NCI-H146 (cell line): ENCODE measurements around the gene PDE1C.

ENCODE experiments used
- DNase-seq: peaks from one replicate; lab custom pipeline; 2025; lab: John Stamatoyannopoulos, UW

Gene PDE1C

DNA sequence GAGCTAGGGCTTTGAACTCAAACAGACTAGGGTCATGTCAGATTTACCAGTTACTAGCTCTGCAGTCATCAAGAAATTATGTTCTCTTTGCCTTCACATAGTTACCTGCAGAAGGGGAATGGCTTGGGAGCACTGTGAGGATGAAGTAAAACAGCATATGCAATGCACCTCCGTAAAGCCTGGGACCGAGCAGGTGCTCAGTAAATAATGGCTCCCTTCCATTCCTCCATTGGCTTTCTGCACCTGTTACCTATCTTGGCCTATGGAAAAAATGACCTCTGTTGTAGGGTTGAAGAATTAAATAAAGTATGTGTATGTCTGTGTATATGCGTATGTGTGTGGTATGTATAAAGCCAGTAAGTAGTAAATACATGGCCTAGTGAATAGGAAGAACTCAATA is 78.8 kb downstream of the PDE1C start:
- DNase-seq: no peak

DNA sequence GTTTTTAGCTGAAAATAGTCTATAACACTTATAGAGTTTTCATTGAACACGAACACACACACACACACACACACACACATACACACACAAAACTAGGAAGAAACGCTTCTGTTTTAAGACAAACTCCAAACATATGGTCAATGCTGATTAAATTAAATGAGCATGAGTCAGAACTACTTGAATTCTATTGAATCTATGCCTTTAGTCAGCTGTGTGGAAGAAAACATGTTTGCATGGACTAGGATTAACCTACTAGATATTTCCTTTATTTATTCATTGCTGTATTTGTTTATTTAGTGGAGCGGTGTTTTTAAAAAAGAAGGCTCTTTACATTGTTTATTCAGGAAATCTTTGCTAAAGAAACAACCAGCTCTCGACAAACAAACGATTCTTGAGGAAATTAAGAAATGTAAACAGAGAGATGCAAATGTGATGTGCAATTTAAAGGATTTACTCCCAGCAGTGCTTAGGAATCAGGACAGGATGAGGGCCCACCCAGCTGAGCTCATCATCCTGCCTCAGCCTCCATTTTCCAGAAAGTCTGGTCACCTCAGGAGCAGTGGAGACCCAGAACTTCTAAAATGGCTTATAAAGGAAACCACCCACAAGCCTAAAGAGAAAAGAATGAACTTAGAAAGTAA is 83.2 kb downstream of the PDE1C start:
- no peak for DNase-seq

DNA sequence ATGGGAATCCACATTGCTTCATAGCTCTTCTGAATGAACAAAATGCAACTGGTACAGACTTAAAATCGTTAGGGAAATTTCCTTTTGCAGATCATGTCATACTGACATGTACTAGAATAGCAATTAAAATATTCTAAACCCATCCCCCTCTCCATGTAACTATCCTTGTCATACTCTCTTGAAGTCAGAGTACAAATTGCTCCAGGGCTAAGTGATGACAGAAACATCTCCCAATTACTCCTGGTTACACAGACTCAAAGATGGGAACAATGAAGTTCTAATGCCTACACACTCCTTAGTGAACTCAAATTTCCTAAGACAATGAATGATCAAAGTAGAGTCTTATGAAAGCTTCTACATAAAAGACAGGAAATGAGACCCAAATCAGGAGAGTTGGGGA is 87.2 kb downstream of the PDE1C start:
- DNase-seq: no peak

DNA sequence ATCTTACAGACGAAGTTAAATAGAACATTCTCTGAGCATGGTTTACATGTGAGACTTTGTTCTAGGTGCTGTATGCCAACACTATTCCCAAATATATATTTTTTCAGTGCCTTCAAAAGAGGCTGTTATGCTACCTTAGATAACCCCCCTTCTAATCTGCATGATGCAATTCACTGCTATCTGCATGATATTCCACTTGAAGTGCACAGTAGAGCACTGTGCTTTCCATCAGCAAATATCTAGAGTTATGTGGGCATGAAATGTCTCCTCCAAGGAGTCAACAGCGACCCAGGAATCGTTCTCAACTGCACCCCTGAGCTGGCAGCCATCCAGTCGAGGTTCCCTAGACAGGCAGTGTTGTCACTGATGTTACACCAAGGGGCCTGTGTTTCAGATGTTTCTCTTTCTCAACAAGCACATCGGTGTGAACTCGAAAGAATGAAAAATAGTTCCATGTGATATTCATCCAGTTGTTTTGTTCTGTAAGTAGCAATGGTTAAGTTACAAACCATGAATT is 88.3 kb downstream of the PDE1C start:
- no peak for DNase-seq

DNA sequence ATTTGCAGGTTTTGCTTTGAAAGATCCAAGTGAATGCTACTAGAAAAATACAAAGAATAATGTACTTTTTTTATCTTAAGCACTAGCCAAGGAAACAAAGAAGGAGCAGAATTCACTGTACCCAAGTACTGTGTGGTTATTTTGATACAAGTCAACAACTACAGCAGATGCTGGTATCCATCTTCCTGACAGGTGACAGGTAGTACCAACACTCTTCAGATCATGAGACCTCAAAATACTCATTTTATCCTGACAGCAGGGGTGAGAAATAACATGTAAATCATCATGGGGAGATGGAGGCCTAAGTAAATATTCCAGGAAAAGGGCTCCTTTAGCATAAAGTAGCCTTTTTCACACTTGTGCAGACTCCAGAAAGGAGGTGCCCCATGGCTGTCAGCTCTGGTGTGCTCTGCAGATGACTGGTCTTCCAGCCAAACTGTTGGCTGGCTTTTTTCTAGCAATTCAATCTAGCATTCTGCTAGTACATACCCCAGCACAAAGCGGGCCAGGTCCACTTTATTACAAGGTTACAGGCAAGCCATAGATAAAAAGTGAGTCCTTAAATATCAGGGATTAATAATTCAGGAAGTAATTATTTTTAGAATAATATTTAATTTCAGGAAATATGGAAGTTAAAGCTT is 90.4 kb downstream of the PDE1C start:
- no peak for DNase-seq

DNA sequence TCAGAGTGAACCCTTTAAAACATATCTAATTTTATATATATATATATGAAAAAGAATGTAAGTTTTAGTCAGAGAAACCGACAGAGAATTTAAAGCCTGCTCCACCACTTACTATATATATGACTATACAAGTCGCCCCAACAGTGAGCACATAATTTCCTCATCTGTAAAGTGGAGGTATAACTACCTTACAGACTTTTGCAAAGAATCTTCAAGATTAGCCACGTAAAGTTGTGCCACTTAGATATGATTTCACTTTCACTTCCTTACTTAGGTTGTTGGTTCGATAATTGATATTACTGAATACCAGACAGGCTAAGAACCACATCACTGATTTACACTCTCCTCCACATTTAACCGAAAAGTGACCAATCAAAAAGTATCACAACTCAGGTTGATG is 94.7 kb downstream of the PDE1C start:
- DNase-seq: no peak

DNA sequence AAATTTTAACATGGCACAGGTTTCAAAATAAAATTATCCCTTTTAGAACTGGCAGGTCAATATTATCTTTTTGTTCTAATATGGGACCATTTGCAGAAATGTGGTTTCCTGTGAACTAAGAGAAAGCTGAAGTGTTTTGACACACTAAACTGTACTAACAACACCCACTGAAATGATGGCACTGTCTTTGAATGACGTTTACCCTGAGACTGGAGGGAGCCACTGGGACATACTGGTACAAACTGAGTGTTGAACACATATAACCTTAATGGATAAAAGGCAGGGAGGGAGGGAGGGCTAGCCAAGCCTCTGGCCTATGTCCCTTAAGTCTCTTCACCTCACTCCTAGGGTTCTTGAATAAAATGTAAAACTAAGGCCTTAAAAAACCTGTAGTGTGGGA is 95.9 kb downstream of the PDE1C start:
- DNase-seq: no peak

DNA sequence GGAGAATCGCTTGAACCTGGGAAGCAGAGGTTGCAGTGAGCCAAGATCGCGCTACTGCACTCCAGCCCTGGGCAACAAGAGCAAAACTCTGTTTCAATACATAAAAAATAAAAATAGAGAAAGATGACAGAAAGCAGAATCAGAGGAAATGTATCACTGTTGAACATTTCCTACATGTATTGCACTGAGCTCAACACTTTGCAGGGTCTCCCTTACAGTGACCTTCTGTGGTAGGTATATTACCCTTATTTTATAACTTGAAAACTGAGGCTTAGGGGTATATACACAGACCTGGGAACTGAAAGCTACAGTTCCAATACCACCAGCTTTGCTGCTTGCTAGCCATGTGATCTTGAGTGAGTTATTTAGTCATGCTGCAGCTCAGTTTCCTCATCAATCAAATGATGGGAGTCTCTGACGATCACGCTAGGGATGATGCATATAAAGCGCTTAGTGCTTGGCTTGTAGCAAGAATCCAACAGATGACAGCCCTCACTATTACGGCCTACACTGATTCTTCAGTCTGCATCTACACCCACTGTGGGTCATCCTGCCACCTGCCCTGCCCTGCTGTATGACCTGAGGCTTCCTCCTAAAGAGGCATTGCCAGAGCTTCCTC is 99.0 kb downstream of the PDE1C start:
- DNase-seq: no peak

DNA sequence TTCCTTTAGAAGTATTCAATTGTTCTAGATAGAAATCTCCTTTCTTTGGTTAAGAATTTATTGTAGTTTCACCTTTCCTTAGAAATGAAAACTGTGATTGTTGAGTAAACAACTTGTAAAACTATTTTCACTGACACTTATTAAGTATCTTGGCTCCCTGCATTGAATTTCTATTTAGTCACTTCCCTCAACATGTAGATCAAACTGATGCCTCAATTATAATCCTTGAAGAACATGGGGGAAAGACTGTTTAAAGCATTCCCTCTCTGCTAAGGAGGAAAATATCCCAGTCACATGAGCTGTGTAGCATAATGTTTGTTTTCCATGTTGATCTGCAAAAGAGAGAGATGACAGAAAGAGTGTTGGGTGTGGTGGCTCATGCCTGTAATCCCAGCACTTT is 99.7 kb downstream of the PDE1C start:
- DNase-seq: no peak

DNA sequence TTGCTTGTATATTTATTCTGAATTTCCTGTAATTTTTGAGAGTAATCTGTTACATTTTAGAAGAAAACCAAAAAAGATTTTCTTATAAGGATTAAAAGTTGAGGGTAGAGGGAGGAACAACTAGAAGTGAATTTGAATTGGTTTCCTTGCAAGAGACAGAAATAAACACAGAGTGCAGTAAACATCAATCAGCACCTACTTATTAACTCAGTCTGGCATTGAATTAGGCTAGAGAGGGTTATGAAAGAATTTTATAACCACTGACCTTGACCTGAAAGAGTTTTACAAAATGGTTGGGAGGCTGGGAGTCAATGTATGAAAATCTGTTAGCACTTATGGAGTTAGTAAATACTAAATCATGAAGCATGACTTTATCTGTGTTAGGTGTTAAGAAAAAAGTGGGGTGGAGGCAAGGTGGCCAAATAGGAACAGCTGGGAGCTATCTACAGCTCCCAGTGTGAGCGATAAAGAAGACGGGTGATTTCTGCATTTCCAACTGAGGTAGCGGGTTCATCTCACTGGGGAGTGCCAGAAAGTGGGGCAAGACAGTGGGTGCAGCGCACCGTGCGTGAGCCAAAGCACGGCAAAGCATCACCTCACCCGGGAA is 106.5 kb downstream of the PDE1C start:
- no peak for DNase-seq

DNA sequence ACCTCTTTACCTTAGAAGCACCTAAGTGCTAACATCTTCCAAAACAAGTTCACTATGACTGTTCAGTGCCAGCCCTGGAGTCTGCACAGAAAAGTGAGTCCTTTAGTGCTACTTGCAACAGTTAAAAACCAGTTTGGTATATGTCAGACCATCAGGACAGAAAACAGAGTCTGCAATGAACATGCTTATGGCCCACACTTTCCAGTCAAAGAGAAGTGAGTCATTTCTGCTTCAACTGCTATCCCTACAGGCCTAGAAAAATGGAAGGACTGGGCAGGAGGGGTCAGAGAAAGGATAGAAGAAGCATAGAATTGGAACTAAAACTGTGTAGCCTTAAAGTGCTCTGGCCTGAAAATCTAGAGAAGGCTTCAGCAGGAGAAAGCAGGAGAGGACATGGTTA is 108.0 kb downstream of the PDE1C start:
- DNase-seq: no peak

DNA sequence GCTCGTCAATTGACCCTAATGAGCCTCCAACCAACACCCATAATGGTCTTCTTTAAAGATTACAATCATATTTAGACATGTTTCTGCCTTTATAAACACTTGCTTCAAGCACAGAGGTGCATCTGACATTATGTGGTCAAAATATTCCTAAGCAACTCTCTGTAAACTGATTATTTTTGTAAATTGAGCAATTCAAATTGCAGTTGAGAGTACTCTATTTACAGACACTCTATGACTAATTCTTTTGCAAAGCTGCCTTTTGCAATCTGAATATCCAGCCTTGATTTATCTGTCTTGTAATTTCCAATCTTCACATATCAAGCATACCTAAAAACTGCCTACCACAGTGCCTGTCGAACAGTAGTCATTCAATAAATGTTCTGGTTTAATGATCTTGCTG is 112.0 kb downstream of the PDE1C start:
- no peak for DNase-seq

DNA sequence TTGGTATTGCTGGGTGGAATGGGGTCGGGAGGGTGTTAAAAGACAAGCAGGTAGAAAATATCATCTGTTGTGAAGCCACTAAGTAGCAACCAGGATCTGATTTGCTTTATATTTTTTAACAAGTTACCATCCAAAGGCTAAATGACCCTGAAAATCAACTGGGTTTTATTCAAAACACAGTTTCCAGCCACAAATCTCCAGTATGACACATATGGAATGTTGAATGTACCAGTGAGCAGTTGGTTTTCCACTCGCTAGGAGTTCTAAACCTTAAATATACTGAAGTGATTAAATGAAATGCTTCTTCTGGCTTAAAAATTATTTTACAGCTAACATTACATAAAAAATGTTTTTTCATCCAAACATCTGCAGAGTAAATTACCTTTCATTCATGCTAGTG is 112.5 kb downstream of the PDE1C start:
- DNase-seq: no peak

DNA sequence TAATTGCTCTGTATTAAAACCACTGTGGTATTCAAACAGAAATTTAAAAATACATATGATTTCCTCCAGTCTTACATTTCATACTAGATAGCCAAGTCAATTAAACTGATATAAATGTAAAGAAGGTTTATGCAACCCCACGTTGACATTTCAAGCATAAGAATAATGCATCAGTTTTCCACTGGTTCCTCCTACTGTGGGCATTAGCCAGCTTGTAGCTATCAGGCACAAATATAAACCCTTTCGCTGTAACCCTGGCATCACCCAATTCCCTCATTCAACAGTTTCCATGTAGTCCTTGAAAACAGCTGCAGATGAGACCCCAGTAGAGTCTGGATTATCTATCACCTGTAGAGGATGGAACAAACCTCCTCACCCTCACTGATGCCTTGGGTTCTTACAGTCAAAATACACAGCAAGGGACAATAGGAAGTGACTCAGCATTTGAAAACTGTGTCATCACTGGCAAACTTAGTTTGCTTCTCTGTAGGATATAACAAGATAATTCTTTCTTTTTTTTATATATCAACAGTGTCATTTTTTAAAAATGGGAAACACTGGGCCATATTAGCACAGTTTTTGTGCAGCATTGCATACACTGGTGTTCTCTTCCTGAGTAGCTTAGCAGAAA is 113.0 kb downstream of the PDE1C start:
- DNase-seq: no peak

DNA sequence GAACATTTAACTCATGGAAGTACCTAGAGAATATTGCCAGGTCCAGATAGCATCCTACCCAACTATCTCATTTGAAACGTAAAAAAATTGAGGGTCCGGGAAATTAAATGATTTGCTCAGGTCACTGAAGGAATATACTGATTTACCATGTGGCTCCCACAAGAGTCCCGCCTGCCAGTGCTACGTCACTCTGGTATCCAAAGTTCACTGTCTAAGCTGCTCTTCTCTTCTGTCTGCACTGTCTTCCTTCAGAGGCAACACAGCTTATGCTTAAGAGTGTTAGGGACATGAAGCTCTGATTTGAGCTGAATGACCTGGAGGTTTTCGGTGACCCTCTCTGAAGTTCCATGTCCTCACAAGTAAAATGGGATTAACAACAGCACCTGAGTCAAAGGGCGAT is 114.6 kb downstream of the PDE1C start:
- DNase-seq: no peak

DNA sequence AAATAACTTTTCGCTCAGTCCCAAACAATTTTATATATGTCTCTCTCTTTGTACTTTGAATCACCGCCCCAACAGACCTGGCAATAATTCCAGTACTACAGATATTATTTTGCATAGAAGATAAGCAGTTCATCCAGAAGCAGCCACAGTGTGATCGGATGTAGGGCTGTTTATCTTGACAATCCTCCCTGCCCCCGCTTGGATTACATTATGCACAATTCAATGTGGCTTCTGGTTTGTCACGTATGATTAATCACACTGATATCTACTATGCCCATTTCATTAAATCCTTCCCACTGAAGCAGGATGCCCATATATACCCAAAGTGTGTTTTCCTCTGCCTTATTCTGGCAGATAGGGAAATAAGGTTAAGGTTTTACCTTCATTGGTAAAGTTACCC is 115.2 kb downstream of the PDE1C start:
- no peak for DNase-seq

DNA sequence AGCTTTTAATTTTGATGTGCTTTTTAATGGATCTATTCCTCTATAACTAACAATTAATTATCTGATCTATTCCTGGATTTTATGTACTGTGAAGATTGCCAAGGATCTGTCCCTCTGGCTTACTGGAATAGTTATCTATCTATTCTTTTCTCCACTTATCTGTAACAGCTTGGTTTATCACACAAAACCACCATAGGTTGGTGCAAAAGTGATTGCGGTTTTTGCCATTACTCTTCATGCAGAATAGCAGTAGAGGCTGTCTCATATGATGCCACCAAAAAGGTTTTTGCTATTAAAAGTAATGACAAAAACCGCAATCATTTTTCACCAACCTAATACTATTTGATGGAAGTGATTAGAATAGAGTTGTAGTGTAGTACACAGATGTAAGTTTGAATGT is 115.7 kb downstream of the PDE1C start:
- no peak for DNase-seq

DNA sequence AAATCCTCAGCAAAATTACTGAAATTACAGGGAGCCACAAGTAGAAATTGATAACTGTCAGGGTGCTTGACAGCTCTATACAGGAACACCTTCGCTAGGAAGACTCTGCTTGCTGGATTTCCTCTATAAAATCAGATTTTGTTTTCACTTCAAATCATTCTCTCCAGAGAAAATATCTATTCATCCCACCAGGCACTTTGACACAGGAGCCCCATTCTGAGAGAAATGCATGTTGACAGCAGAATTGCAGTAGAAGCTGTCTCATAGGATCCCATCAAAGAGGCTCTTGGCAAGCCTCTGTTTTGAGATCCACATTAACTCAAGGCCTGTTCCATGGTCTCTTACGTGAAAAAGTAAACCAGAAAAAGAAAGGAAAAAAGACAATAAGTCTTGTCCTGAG is 116.8 kb downstream of the PDE1C start:
- DNase-seq: no peak

DNA sequence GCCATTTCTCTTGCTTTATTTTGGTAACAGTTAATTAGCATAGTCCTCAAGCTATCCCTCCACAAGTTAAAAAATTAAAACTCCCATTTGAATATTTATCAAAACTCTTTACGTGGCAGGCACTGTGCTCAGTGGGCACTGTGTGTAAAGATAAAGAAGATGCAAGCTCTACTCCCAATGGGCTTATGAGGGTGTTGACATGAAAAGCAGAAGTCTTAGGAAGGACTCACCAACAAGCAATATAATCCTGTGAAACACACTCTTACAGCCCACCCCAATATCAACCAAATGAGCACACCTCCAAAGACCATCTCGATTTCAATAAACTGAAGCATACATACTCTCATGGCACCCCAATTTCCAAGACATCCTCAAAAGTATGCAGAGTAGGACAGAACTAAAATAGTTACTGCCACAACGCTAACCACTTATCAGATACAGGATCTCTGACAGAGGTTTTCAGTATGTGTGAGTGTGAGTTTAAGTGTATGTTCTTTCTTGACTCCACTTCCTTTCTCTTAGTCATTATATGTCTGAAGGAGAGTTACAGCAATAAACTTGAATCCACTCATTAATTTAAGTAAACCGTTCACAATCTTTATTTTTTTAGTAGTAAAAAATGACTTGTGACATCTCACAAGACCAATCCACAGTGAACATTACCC is 120.0 kb downstream of the PDE1C start:
- DNase-seq: no peak

DNA sequence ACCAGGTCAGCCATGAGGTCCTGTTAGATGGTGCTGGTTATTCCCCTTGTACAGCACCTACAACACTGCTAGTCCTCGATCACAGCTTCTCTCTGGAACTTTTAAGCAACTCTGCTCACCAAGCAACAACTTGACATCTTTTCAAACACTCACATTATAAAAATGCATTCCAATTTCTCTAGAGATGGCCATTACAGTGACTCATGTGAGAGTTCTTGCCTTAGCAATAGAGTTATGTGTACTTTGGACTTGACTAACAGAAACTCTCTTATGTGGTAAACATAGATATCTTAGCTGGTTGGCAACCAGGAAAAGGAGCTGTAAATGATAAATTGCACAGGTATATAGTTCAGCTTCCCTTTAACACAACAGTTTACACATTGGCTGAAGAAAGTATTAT is 122.2 kb downstream of the PDE1C start:
- DNase-seq: no peak

DNA sequence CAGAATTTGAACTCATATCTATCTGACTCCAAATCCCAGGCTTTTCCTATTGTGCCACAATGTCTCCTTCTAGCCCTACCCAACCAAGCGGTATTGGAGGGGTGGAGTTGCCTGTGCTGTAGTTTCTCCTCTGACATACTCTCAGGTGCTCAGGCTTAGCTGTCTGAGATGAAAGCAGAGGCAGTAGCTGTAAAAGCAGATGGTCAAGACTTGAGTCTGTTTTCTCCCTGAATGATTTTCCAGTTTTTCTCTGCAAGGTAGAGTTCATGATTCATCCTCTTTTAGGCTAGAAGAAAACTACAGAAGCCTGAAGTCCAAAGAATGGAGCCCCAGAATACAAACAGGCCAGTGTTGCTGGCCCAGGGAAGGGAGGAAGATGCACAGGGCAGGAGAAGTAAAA is 130.0 kb downstream of the PDE1C start:
- DNase-seq: no peak

DNA sequence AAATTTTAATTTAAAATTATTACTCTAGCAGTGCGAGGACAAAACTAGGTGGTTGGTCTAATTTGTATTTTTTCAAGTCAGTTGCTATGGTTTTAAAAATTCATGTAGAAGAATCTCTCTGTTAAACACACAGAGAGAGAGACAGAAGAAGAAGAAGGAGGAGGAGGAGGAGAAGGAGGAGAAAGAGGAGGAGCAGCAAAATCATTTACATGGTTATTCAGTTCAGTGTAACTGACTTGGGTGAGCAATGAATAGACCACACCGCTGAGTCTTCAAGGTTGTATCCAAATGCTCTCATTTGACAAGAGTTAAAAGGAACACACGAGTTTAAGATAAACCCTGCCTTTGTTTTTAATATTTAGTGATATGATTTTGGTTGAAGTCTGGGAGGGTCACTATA is 131.1 kb downstream of the PDE1C start:
- no peak for DNase-seq
